PC-9 (cell line): Measurements from ENCODE around the gene CPVL.

ENCODE experiments used
- CTCF ChIP-seq: fragments of 200-600 bp; sonication (generic); conservative IDR thresholded peaks from 2 replicates; pipeline ENCODE4 v1.6.1; 2017; ENCODE audit warnings: mixed run types, antibody characterized with exemption, mild to moderate bottlenecking, moderate library complexity
- EZH2 ChIP-seq: fragments of 200-600 bp; sonication (generic); IDR thresholded peaks from 2 replicates; pipeline ENCODE4 v1.8.0; 2017; ENCODE audit warnings: antibody characterized with exemption, low read depth

- TF ChIP-seq CTCF: no peak
- no peak for TF ChIP-seq EZH2
Observed at GRCh38 chr7:29167721-29168120, 21.4 kb upstream of the CPVL start.
